ENCODE results near the gene DLL3.
A peak's percentile ranks its signal among the peaks of the same experiment; 100 is the strongest.

DLL3 gene

GRCh38 chr19:39506944-39507714, 8.4 kb downstream of the DLL3 start:
- peak; percentile 92 for DNase-seq (ENCODE audit: low spot score)
- TF ChIP-seq CTCF (IDR thresholded peaks at IDR 0.05; ENCODE audit: extremely low read depth, insufficient read depth, missing control alignments) = no peak
- in situ Hi-C loops (cut with MboI; ENCODE audit: low pct_unique_long_range_greater_than_20kb, low sequenced_read_pairs, unreplicated experiment) = no loop called here

- in situ Hi-C loops (cut with MboI; ENCODE audit: low pct_unique_long_range_greater_than_20kb, low sequenced_read_pairs, unreplicated experiment) = no loop called here
- TF ChIP-seq CTCF (IDR thresholded peaks at IDR 0.05; ENCODE audit: extremely low read depth, insufficient read depth, missing control alignments) = no peak
- DNase-seq (ENCODE audit: low spot score) = no peak
These were observed 9.1 kb downstream of the DLL3 start for GRCh38 chr19:39507715-39508364.

GRCh38 chr19:39508629-39509028, 9.9 kb downstream of the DLL3 start:
- in situ Hi-C loops (cut with MboI; ENCODE audit: low pct_unique_long_range_greater_than_20kb, low sequenced_read_pairs, unreplicated experiment) = no loop called here
- no peak for DNase-seq (ENCODE audit: low spot score)
- no peak for TF ChIP-seq CTCF (IDR thresholded peaks at IDR 0.05; ENCODE audit: extremely low read depth, insufficient read depth, missing control alignments)

GRCh38 chr19:39509233-39509632, 10.5 kb downstream of the DLL3 start:
- in situ Hi-C loops (cut with MboI; ENCODE audit: low pct_unique_long_range_greater_than_20kb, low sequenced_read_pairs, unreplicated experiment) = no loop called here
- no peak for DNase-seq (ENCODE audit: low spot score)
- no peak for TF ChIP-seq CTCF (IDR thresholded peaks at IDR 0.05; ENCODE audit: extremely low read depth, insufficient read depth, missing control alignments)

GRCh38 chr19:39512988-39513387, 14.2 kb downstream of the DLL3 start:
- DNase-seq (ENCODE audit: low spot score) = no peak
- no peak for TF ChIP-seq CTCF (IDR thresholded peaks at IDR 0.05; ENCODE audit: extremely low read depth, insufficient read depth, missing control alignments)
- in situ Hi-C loops (cut with MboI; ENCODE audit: low pct_unique_long_range_greater_than_20kb, low sequenced_read_pairs, unreplicated experiment) = no loop called here

- in situ Hi-C loops (cut with MboI; ENCODE audit: low pct_unique_long_range_greater_than_20kb, low sequenced_read_pairs, unreplicated experiment) = no loop called here
- no peak for DNase-seq (ENCODE audit: low spot score)
- TF ChIP-seq CTCF (IDR thresholded peaks at IDR 0.05; ENCODE audit: extremely low read depth, insufficient read depth, missing control alignments) = no peak
These were observed 16.2 kb downstream of the DLL3 start, which contains the start of gene SELENOV for GRCh38 chr19:39514840-39515550. TSS of gene SELENOV (plus strand) at chr19:39515139. CDS start at chr19:39515213, 74 bp downstream.

Measured in GM13977 (cell line).